GM12878 (cell line): ENCODE results near the gene ZNF512B. TPM values are rescaled to one million over a fixed set of nuclear protein-coding genes. Genes with fewer than 3 reads are reported as not detected.

Source experiments
- ATAC-seq: fragments of 200-7000 bp; cut with Tn5 transposase; 3 replicates; pipeline ENCODE4 v1.9.1; 2020; ENCODE audit warnings: mild to moderate bottlenecking, moderate library complexity
- BruUV-seq: library from RNA; stranded (reverse); fragments of 400-500 nt; replicated peaks from 2 replicates; lab custom pipeline; 2021; lab: Mats Ljungman, UMichigan
- CTCF ChIA-PET: fragments of 300-600 bp; sonication (Branson Sonifier 250); formaldehyde crosslinking; extraction: SDS; loops from one replicate; lab custom pipeline; 2021; ENCODE audit warnings: inconsistent platforms; lab: Yijun Ruan, JAX
- POLR2A ChIA-PET: fragments of 350-600 bp; formaldehyde crosslinking; extraction: SDS; loops from one replicate; lab custom pipeline; 2021; ENCODE audit warnings: inconsistent platforms; lab: Charles Lee
- RAD21 ChIA-PET: fragments of 300-600 bp; sonication (Branson Sonifier 250); formaldehyde crosslinking; loops from one replicate; lab custom pipeline; 2023; ENCODE audit warnings: antibody characterized with exemption; ENCODE audit not compliant: unreplicated experiment; lab: Charles Lee
- SMC1A ChIA-PET: fragments of 300-600 bp; sonication (Branson Sonifier 250); formaldehyde crosslinking; loops from one replicate; lab custom pipeline; 2023; ENCODE audit not compliant: unreplicated experiment, uncharacterized antibody; lab: Charles Lee
- DNase-seq: peaks from one replicate; pipeline ENCODE4 v3.0.0-alpha.2; 2011; ENCODE audit warnings: low read depth, low spot score
- FAIRE-seq: peaks from 3 replicates; lab custom pipeline; 2011; peaks lifted over from hg19 to GRCh38; lab: Jason Lieb, UNC
- H2AFZ ChIP-seq: 2 replicates; pipeline ENCODE4 v1.6.0; 2011; ENCODE audit warnings: low read depth, low read length, control low read depth; ENCODE audit not compliant: control insufficient read depth
- H3K27ac ChIP-seq: 2 replicates; pipeline ENCODE4 v1.5.1; 2011; ENCODE audit warnings: control low read depth; ENCODE audit not compliant: control insufficient read depth, insufficient read depth
- H3K27me3 ChIP-seq, 2 experiments: replicated peaks in 1 of 2; 2 replicates each; pipeline versions ENCODE4 v1.6.0 to v1.6.1; 2011; ENCODE audit warnings: low read length in 1 of 2; ENCODE audit not compliant: control insufficient read depth in 2 of 2, insufficient read depth in 2 of 2
- H3K36me3 ChIP-seq, 2 experiments: 2 replicates each; pipeline ENCODE4 v1.5.1; 2011; ENCODE audit warnings: low read length in 1 of 2; ENCODE audit not compliant: control insufficient read depth in 2 of 2, insufficient read depth in 2 of 2
- H3K4me1 ChIP-seq: 2 replicates; pipeline ENCODE4 v1.6.1; 2011; ENCODE audit warnings: mild to moderate bottlenecking, low read length, moderate library complexity, mixed read lengths; ENCODE audit not compliant: control insufficient read depth, insufficient read depth
- H3K4me2 ChIP-seq: 2 replicates; pipeline ENCODE4 v1.6.0; 2011; ENCODE audit warnings: control low read depth; ENCODE audit not compliant: control insufficient read depth, insufficient read depth
- H3K4me3 ChIP-seq: fragments of 200-600 bp; sonication (generic); 2 replicates; pipeline ENCODE4 v1.5.1; 2016
- H3K79me2 ChIP-seq: 2 replicates; pipeline ENCODE4 v1.6.0; 2011; ENCODE audit warnings: low read length; ENCODE audit not compliant: control insufficient read depth, insufficient read depth
- H3K9ac ChIP-seq: 2 replicates; pipeline ENCODE4 v1.8.0; 2011; ENCODE audit warnings: low read length, control low read depth, mixed read lengths; ENCODE audit not compliant: control insufficient read depth, insufficient read depth
- H3K9me3 ChIP-seq: replicated peaks from 3 replicates; pipeline ENCODE4 v1.5.1; 2011; ENCODE audit warnings: mild to moderate bottlenecking, low read length; ENCODE audit not compliant: control insufficient read depth, insufficient read depth
- H4K20me1 ChIP-seq: 2 replicates; pipeline ENCODE4 v1.6.0; 2011; ENCODE audit not compliant: control insufficient read depth, insufficient read depth
- MYC ChIP-seq: IDR thresholded peaks from 2 replicates; pipeline ENCODE4 v1.6.1; 2011; ENCODE audit warnings: mild to moderate bottlenecking, low read length, moderate library complexity, inconsistent platforms; ENCODE audit not compliant: insufficient read depth, insufficient replicate concordance, insufficient read length, severe bottlenecking
- POLR2A ChIP-seq: IDR thresholded peaks from 2 replicates; pipeline ENCODE4 v1.6.1; 2011; ENCODE audit warnings: low read depth, mild to moderate bottlenecking, low read length
- WGBS: methylation state at CpG from one replicate; pipeline ENCODE4 v1.1.6; 2016; ENCODE audit warnings: low lambda C conversion rate; ENCODE audit not compliant: insufficient replicate concordance, insufficient coverage; ENCODE audit errors: missing lambda C conversion rate; 5-methylcytosine and 5-hydroxymethylcytosine counted together
- in situ Hi-C: fragments of 300-500 bp; cut with MboI; formaldehyde crosslinking; loops from 9 replicates; pipeline ENCODE4 v1.14.3; 2018; ENCODE audit warnings: mixed read lengths
- intact Hi-C: fragments of 100-400 bp; cut with micrococcal nuclease; formaldehyde crosslinking; loops from one replicate; pipeline ENCODE4 v1.14.2; 2022; ENCODE audit not compliant: unreplicated experiment
- polyA plus RNA-seq, 11 experiments: library from polyadenylated mRNA; depleted of rRNA in 4 of 11; unstranded in 6 of 11; stranded (reverse) in 5 of 11; fragments of >200 nt; fragmentation: Nextera tagmentation in 4 of 11; fragmentation: Illumina TruSeq in 1 of 11; extraction: Ambion mirVana in 4 of 11; extraction: Trizol in 1 of 11; gene quantifications; 1 replicate in 1 of 11; 2 replicates in 10 of 11; pipeline versions ENCODE4 v1.2.1 to v1.2.3, GENCODE V29; 2011 to 2016; ENCODE audit warnings: inconsistent platforms in 2 of 11, missing spikeins in 2 of 11, low read depth in 1 of 11
- total RNA-seq, 4 experiments: library from RNA; depleted of rRNA in 3 of 4; stranded (reverse); fragments of >200 nt in 3 of 4; fragmentation: Illumina TruSeq in 1 of 4; extraction: Trizol in 1 of 4; gene quantifications; 2 replicates each; pipeline versions ENCODE4 v1.2.1 to v1.2.3, GENCODE V29; 2013 to 2021

ZNF512B gene
- total and polyA plus RNA-seq, 10 of the 15 experiments (the other 5 are each of a cell fraction or from before 2014, with no cell fraction given) = 0.06 to 23.9 (median 4.0) TPM

GRCh38 chr20:63974402-63975200 is 4.9 kb upstream of the ZNF512B start:
- TF ChIP-seq MYC (no peak), POLR2A (0 out of 2 replicates have a peak, but pooled peaks have one; percentile 17)
- TF ChIP-seq, all 136 proteins: peak for 1
- 0 out of 2 replicates have a peak overlapping the region, but pooled peaks have one; percentile 1 for H3K4me2 ChIP-seq
- H4K20me1 ChIP-seq = no peaks in the 10 kb centered on the region
- H3K27ac ChIP-seq = no peak overlapping the region; the same call in 1 of the 2 replicates
- intact Hi-C loops = loop anchor here (5.0 kb wide), 1 partner anchor 437 kb away; the partner anchor contains the start of gene PTK6
- peaks cover 24% of the 10 kb centered on the region for H3K79me2 ChIP-seq
- peaks cover 8 to 15% of the 10 kb centered on the region in 2 experiments; a peak in 3 of 4 replicates for H3K36me3 ChIP-seq
- DNase-seq = no peak
- BruUV-seq = TSS peak; percentile 37
- H3K4me1 ChIP-seq = peaks cover 19% of the 10 kb centered on the region
- H3K27me3 ChIP-seq = no peaks in the 10 kb centered on the region
- H3K9ac ChIP-seq = no peak overlapping the region
- SMC1A ChIA-PET = interaction anchor here (1.3 to 2.0 kb wide), 2 partner anchors 19 to 437 kb away, joined by 3 to 7 read pairs; partner anchors contain the start of genes PTK6 and UCKL1
- in situ Hi-C loops = no loop called here
- H3K9me3 ChIP-seq = no peaks in the 10 kb centered on the region
- no peak overlapping the region for H2AFZ ChIP-seq
- POLR2A ChIA-PET = interaction anchor here (1.2 kb wide), 1 partner anchor 13 kb away, joined by 8 read pairs; no protein-coding TSS in a partner anchor
- FAIRE-seq = no peak
- no peak overlapping the region for H3K4me3 ChIP-seq
- RAD21 ChIA-PET = interaction anchor here (0.6 to 1.8 kb wide), 6 partner anchors 18 to 437 kb away, joined by 3 to 8 read pairs (median 4); partner anchors contain the start of genes PTK6, TPD52L2 and UCKL1
- CTCF ChIA-PET = interaction anchor here (0.6 to 3.2 kb wide), 16 partner anchors 16 to 437 kb away, joined by 3 to 12 read pairs (median 4); partner anchors contain the start of genes C20orf204, PTK6, TPD52L2 and UCKL1
- 65% methylated on average over 18 of the region's 19 CpGs for WGBS
- no peak for ATAC-seq
